HG02938 (cell line): Measurements from ENCODE around the gene RAB25.
"Not testable (repeated sequence)": the region's sequence is repeated elsewhere in the genome, so short reads cannot be mapped to it uniquely, and the experiment has no call there.

ENCODE experiments used
- ATAC-seq: cut with Tn5 transposase; IDR thresholded peaks from one replicate; pipeline ENCODE4 v1.9.1; 2021; ENCODE audit warnings: mild to moderate bottlenecking, moderate library complexity; ENCODE audit not compliant: unreplicated experiment

RAB25 gene

GRCh38 chr1:156060937-156061636, at the start of gene RAB25:
TSS of gene RAB25 (plus strand) at chr1:156061160. CDS start at chr1:156061401, 241 bp downstream.
- no peak for ATAC-seq

- ATAC-seq, result peak; percentile 75
Measured at GRCh38 chr1:156012051-156012817, 48.7 kb upstream of the RAB25 start.

- no peak for ATAC-seq
Measured at GRCh38 chr1:156014829-156015228, 46.1 kb upstream of the RAB25 start.

GRCh38 chr1:156019946-156020292, 41.0 kb upstream of the RAB25 start:
- ATAC-seq, result no peak

- peak; percentile 91 for ATAC-seq
Measured at GRCh38 chr1:156020293-156021092, 40.5 kb upstream of the RAB25 start, which contains the start of gene SSR2. TSS of gene SSR2 (minus strand) at chr1:156020951. CDS start at chr1:156020167, 784 bp downstream.

DNA sequence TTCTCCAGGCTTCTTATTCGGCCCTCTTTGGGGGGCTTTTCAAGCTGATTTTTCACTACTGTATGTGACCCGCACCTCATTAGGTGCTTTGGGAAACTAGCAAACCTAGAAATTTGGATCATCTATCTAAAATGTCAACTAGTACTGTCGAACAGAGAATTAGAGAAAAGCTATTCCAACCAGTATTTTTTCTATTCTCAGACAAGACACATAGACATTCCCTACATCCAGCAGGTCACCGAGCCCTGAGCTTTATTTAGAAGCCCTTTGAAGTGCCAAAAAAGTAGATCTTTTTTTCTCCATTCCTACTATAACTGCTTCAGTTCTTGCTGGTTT, 39.9 kb upstream of the RAB25 start:
- no peak for ATAC-seq

- ATAC-seq, result no peak
Measured at GRCh38 chr1:156021954-156022353, 39.0 kb upstream of the RAB25 start.

DNA sequence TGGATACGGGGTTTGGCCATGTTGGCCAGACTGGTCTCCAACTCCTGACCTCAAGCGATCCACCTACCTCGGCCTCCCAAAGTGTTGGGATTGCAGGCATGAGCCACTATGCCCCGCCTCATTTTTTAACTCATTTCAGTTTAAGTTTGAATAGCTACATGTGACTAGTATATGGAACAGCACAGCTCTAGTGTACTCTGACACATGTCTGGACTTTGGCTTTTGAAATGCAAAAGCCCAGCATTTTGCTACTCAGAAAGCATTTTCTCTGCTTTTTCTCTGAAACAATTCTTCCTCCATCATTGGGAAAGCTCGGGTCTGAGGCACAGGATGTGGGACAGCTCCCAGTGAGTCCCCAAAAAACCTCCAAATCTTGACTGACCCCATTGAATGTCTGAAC, 36.2 kb upstream of the RAB25 start:
- no peak for ATAC-seq

GRCh38 chr1:156025876-156026275, 35.1 kb upstream of the RAB25 start:
- no peak for ATAC-seq

DNA sequence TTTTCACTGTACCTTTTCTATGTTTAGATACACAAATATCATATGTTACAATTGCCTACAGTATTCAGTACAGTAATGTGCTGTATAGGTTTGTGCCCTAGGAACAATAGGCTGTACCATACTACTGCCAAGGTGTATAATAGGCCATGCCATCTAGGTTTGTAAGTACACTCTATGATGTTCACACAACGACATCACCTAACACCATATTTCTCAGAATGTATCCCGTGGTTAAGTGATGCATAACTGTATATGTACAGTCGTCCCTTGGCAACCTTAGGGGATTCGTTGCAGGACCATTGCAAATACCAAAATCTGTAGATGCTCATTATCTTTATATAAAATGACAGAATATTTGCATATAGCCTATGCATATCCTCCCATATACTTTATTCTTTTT, 34.4 kb upstream of the RAB25 start:
- no peak for ATAC-seq

DNA sequence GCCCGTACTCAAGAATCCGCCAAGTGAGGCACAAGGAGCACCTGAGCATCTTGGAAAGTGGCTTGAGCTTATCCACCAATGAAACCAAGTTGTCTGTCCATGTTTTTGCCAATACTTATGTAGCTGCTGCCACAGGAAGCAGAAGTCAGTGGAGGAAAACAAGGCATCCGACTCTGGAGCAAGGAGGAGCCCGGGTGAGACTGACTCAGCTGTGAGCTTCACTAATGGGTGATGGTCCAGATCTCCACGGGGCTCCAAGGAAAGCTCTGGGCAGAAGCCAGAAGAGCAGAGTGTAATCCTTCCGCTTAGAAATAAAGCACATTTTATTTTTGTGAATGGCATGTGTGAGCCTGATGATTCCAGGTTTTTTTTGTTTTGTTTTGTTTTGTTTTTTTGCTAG, 27.9 kb upstream of the RAB25 start:
- ATAC-seq, result no peak

- ATAC-seq, result not testable (repeated sequence)
Measured at GRCh38 chr1:156034991-156035390, 26.0 kb upstream of the RAB25 start.

DNA sequence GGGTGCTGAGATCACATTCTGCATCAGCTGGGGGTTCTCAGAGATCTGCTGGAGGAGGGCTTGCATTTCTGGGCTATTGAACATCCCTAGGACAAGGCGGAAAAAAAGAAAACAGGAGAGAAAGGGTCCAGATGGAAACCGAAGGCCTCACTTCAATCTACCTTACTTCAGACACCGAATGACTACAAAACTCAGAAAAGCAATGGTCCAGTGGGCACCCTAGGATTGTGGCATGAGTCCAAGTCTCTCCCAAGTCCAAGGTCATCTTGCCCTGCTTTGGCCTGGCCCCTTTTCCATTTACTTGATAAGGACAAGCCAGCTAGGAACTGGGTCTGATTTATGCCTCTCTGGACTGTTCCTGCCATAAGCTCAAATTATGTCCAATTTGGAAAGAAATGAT, 18.1 kb upstream of the RAB25 start:
- no peak for ATAC-seq

DNA sequence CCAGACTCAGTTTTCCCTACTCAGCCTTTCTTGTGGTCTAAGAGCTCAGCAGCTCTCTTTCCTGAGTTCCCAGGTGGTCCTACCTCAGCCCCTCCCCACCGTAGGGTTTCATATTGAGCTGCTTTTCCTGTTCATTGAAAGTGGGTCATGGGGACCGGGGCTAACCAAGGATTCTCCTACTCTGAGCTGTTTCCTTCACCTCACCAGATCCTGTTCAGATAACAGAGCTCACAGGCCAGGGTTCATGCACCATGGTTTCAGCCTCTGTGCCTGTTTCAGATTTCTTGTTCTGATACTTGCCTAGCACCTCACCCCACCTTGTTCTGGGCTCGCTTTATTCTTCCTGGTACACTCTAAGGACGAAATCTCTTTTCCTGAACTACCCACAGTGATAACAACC, 15.9 kb upstream of the RAB25 start:
- no peak for ATAC-seq

DNA sequence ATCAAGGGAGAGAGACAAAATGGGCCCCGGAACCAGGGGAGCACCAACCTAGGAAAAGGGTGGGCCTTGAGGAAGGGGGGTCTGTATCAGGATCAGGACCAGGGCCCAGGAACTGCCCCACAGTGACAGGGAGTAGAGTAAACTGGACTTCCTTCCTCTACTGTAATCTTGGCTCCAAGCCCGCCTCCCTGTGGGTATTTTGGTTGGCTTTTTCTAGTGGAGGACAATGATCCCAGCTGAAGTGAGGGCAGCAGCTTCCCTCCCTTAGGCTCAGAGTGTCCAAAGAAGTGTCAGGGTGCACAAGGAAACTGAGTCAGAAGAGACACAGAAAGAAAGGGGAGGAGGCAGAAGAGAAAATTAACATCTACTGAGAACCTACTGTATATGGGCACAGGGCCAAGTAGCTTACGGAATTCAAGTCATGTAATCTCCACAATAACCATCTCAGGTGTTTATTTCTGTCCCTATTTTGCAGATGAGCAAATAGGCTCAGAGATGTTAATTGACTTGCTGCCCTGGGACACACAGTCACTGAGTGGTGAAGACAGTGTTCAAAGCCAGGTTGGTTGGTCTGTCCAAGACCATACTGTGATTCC, 12.2 kb upstream of the RAB25 start:
- ATAC-seq, result no peak

DNA sequence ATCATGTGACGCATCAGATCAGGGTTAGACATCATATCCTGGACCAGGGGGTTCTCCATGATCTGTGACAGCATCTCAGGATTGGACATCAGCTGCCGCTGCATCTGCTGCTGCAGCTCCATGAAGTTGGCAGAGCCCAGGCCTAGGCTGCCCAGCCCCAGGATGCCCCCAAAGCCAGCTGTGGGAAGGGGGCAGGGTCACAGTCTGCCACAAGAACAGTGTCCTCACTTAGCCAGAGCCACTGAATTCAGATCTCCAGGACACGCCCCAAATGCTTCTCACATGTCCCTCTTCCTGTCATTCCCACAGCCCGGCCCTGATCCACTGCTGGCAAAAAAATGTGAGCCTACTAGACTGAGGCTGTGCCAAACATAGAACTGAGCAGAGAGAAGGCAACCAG, 10.6 kb upstream of the RAB25 start:
- no peak for ATAC-seq

DNA sequence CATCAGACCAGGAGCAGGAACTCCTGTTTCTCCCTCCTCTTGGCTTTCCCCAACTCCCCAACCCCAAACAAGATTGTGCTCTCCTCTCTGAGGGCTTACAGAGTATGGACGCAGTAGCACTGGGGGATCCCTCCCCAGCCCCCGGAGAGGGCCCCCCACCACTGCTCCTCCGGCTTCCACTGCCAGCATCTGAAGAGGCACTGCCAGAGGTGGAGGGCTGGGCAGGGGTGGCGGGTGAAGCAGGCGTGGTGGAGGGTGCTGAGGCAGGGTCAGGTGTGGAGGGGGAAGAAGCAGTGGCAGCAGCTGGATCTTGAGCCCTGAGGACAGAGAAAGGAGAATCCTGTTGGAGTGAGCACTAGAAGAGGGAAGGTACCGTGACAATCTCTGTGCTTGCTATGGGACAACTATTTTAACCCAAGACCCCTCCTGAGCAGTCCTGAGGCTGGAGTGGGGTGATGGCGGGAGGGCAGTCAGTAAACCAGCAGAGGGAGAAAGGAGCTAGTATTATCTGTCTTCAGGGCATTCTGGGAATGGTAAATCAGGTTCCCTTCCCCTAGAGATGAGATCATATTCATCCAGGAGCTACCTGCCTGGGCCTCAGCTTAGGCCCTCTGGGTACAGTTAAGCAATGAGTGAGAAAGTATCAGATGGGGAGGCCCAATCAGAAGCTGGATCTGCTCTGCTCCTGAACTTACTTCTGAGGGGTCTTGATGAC, 9.8 kb upstream of the RAB25 start:
- no peak for ATAC-seq

GRCh38 chr1:156052862-156053767, 7.8 kb upstream of the RAB25 start:
- no peak for ATAC-seq

- ATAC-seq, result peak; percentile 19
Measured at GRCh38 chr1:156053768-156054499, 7.0 kb upstream of the RAB25 start, which contains the start of gene UBQLN4. TSS of gene UBQLN4 (minus strand) at chr1:156053798. CDS start at chr1:156053701, 97 bp downstream.
